HG02938 (cell line): ENCODE measurements around the gene STX1B.
"Not testable (repeated sequence)": the region's sequence is repeated elsewhere in the genome, so short reads cannot be mapped to it uniquely, and the experiment has no call there.

Experiments
- ATAC-seq: cut with Tn5 transposase; IDR thresholded peaks from one replicate; pipeline ENCODE4 v1.9.1; 2021; ENCODE audit warnings: mild to moderate bottlenecking, moderate library complexity; ENCODE audit not compliant: unreplicated experiment

Gene STX1B

DNA sequence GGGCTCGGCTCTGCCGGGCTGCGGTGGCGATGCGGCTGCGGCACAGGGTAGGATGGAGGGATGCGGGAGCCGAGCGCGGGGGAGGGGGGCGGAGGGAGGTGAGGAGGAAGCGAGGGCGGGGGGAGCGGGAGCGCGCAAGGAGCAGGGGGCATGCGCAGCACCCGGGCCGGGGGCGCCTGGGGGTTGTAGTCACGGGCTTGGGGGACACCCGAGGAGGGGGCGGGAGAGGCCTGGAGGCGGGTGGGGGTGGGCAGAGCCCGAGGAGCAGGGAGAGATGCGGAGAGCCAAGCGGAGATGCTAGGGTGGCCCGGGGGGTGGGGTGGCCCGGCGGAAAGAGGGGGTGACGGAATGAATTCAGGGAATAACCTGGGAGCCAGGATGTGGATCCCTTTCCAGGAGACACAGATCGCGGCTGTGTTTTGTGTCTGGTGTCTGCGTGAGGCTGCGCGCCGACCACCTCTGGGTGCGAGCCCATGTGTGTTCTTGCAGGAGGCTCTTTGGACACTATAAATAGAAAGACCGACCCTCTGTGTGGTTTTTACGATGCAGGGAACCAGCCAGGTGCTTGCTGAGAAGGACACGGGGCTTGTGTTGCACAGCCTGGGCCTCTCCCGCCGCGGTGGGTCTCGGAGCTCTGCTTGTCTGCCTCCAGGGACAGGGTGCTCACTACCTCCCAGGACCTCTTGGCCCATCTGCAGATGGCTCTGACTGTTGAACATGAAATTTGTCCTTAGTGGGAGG, at the start of gene STX1B:
STX1B (minus strand) TSS at position 54 of the 741 bp plus-strand sequence. CDS start 242 bp downstream, outside the sequence.
- ATAC-seq: no peak

DNA sequence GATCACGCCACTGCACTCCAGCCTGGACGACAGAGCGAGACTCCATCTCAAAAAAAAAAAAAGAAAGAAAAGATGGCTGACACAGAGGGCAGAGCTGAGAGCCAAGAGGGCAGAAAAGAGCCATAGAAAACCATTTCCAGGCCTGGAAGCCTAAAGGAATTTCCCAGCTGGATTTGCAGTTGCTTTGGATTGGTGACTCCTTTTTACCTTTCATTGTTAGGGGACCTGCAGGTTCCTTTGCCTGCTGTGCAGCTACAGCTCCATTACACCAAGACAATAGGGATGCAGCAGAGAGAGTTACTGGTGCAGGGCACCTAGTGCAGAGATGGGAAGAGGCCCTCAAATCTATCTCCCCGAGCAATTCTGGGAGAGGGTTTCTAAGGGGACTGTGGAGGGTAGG, 45.2 kb upstream of the STX1B start:
- no peak for ATAC-seq

DNA sequence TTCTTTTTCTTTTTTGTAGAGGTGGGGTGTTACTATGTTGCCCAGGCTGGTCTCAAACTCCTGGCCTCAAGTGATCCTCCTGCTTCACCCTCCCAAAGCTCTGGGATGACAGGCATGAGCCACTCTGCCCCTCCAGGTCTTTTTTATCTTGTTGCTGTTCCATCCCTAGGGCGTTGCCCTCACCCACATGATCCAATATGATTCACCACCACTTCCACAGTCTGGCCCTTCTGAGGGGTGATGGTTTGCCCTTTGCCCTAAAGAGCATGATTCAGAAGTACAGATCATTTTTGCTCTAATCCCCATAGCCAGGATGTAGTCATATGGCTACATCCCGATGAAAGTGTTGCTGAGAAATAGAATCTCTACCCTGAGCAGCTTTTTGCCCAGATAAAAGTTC, 41.7 kb upstream of the STX1B start:
- no peak for ATAC-seq

- no peak for ATAC-seq
Observed at GRCh38 chr16:31050280-31051030, 40.0 kb upstream of the STX1B start.

DNA sequence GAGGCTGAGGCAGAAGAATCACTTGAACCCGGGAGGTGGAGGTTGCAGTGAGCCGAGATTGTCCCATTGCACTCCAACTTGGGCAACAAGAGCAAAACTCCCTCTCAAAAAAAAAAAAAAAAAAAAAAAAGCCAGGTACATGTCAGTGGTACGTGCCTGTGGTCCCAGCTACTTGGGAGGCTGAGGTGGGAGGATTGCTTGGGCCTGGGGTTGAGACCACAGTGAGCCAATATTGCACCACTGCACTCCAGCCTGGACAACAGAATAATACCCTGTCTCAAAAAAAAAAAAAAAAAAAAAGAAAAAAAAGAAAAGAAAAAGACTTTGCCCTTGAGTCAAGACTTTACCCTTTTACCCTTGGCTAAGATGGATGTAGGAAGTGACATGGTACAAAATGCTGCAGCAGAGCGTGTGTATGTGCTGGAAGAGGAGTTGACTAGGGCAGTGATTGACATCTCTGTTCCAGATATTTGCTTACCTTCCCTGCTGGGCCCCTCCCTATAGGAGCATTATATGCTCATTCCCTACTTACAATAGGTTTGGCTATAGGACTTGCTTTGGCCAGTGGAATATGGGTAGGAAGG, 33.6 kb upstream of the STX1B start:
- ATAC-seq: no peak

DNA sequence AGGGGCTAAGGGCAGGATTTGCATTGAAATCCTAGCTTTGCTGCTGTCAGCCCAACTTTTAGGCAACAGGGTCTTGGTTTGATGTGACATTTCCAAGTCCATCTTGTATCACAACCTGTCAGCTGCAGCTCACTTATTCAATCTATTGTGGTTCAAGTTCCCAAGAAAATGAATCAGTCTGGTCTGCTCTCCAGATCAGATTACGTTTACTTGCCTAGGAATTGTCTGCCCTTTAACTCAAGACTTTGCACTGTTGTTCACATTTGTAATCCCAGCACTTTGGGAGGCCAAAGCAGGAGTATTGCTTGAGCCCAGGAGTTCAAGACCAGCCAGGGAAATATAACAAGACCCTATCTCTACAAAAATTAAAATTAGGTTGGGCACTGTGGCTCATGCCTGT, 32.9 kb upstream of the STX1B start:
- ATAC-seq: no peak

DNA sequence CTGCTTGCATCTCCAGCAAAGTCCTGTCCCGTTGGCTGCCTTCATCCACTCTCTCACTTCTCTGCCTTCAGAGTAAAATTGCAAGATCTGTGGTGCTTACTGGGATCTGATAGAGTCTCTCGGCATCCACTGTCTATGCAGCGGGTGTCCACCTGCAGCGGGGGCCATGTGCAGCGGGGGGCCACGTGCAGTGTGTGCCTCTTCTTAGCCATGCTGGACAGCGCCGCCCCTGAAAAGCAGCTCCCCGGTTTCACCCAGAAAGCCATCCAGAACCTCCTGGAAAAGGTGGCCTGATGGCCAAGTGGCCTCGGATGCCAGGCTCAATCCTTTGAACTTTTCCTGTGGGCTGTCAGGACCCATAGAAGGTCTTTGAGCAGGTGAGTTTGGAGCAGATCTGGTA, 32.4 kb upstream of the STX1B start:
- ATAC-seq: no peak

- no peak for ATAC-seq
Observed at GRCh38 chr16:31038993-31039392, 28.6 kb upstream of the STX1B start.

DNA sequence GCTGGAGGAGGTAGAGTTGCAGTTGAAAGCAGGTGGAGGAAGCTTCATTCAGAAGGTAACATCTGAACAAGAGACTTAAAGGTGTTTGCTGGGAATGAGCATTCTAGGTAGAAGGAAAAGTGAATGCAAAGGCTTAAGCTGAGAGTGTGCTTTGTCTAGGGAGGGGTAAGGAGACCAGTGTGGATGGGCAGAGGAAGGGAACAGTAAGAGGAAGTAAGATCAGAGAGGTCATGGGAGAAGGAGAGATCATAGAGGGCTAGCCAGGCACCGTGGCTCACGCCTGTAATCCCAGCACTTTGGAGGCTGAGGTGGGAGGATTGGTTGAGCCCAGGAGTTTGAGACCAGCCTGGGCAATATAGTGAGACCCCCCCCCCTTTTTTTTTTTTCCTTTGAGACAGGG, 26.3 kb upstream of the STX1B start:
- ATAC-seq: no peak

GRCh38 chr16:31033709-31034492, 23.5 kb upstream of the STX1B start:
- peak; percentile 32 for ATAC-seq

DNA sequence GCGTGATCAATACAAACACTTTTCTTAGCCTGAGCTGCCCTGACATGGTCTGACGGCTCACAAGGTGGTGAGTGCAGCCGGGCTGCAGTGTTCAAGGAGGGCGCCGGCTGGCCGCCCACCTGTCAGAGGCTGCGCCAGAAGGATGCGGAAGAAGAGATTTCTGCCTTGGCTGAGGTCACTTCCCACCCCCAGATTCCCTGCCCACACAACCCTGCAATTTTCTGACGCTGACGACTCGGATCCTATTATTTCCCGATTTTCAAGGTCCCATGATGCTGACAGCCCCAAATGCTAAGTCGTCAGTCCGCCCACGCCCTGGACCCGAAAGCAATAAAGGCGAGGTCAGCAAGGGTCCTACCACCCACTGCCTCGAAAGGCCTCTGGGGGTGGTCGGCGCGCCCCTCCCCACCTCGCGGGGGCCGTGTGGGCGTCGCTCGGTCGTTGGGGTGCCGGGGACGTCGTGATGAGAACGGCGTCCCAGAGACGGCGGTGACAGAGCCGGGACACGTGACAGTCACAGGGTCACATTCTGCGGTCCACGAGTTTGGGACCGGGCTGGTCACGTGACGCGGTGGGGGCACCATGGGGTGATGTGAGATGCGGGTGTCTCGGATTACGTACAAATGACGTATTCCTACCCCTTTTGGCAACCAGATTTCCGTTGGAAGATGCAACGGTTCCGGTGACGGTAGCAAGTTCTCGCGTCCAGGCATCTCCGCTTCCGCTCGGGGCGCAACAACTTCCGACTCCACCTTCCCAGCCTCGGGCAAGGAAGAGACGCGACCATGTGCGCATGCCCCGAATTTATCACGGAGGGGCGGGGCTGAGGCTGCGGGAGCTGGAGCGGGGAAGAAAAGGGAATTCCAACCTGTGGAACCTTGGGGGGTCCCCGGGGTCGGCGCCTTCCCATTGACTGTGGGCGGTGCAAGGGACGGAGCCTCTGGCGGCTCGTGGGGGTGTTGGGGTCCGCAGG, 22.6 kb upstream of the STX1B start, which contains the start of gene STX4:
STX4 (plus strand) TSS at position 823 of the 973 bp plus-strand sequence. CDS start 248 bp downstream, outside the sequence.
- ATAC-seq: peak; percentile 71

DNA sequence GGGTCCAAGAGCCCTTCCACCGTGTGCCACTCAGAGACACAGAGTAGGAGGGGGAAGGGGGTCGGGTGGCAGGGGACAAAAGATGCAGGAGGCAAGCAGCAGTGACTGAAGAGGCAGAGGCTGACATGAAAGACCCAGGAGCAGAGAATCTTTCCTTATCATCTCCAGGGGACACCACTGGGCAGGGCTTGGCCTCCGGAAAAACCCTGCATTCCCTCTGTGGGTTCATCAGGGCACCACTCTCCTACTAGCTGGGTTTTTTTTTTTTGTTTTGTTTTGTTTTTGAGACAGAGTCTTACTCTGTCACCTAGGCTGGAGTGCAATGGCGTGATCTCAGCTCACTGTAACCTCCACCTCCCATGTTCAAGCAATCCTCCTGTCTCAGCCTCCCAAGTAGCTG, 20.8 kb upstream of the STX1B start:
- no peak for ATAC-seq

DNA sequence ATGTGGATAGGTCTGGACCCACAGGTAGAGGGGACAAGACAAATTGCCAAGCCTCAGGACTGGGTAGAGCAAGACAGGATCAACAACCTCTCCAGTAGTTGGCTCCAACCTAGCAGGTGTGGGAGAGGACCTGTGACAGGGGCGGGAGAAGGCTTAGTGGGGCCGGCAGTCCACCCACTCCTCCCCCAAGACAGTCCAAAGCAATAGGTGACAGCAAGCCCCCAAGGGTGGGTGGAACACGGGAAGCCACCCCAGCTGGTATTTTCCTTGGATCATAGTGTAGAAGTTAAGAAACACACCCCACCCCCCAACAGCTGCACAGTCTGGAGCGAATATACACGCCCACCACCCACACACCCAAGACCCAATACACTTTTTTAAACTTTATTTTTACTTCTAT, 18.8 kb upstream of the STX1B start:
- ATAC-seq: no peak

DNA sequence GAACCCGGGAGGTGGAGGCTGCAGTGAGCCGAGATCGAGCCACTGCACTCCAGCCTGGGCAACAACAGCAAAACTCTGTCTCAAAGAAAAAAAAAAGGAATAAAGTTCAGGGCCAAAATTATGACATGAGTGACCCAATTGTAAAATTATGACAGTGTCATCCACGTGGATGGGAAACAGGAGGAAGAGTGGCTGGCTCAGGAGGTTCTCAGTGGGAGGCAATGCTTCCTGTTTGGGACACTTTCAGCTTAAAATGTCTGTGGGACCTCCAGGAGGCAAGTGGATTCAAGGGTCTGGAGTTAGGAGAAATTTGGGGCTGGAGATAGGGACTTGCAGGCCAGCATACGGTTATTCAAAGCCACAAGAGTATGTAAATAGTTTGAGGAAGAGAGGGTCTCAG, 14.9 kb upstream of the STX1B start:
- ATAC-seq: no peak

- ATAC-seq: no peak
Observed at GRCh38 chr16:31023627-31024226, 13.3 kb upstream of the STX1B start.

DNA sequence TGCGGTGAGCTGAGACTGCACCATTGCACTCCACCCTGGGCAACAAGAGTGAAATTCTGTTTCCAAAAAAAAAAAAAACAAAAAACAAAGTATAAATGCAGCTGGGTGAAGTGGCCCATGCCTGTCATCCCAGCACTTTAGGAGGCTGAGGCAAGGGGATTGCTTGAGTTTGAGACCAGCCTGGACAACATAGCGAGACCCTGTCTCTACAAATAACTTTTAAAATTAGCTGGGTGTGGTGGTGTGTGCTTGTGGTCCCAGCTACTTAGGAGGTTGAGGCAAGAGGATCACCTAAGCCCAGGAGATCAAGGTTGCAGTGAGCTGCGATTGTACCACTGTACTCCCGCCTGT, 12.8 kb upstream of the STX1B start:
- no peak for ATAC-seq

DNA sequence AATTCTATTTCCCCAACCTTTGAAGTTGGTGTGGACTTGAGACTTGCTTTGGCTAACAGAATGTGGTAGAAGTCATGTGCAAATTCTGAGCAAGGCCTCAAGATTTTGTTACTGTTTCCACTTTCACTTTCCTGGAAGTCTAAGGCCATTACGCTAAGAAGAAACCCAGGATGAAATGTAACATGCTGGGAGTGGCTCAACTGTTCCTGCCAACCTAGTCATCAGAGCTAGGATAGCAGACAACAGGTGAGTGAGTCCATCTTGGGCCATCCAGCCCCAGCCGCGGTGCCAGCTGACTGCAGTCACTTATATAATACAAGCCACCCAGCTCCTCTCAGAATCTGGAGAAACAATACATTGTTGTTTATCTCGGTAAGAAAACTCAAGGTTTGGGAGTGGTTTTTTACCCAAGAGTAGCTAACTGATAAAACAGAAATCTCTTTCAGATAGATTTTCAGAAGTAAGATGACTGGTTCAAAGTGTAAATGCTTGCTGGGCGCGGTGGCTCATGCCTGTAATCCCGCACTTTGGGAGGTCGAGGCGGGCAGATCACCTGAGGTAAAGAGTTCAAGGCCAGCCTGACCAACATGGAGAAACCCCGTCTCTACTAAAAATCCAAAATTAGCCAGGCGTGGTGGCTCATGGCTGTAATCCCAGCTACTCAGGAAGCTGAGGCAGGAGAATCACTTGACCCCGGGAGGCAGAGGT, 12.3 kb upstream of the STX1B start:
- ATAC-seq: no peak

- no peak for ATAC-seq
Observed at GRCh38 chr16:31020536-31020935, 10.1 kb upstream of the STX1B start.

DNA sequence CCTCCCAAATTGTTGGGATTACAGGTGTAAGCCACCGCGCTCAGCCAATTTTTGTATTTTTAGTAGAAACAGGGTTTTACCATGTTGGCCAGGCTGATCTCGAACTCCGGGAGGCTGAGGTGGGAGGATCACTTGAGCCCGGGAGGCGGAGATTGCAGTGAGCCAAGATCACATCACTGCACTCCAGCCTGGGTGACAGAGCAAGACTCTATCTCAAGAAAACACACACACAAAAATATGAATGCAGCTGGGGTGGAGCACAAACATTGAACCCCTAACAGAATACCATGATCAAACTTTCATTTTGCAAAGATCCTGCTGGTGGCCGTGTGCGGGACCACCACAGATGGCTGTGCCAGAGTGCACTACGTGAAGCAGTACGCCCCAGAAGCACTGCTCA, 7.3 kb upstream of the STX1B start:
- not testable (repeated sequence) for ATAC-seq
